Left renal pelvis (tissue), 4 donors: Measurements from ENCODE around the gene MAGEA3. TPM values are rescaled to one million over a fixed set of nuclear protein-coding genes. Genes with fewer than 3 reads are reported as not detected.
"Not testable (repeated sequence)": the region's sequence is repeated elsewhere in the genome, so short reads cannot be mapped to it uniquely, and the experiment has no call there.

Experiments used
- DNase-seq, 4 donors: peaks; one replicate each; pipeline ENCODE4 v3.0.0-alpha.2; 2013; ENCODE audit warnings: low read depth in 4 of 4, low spot score in 3 of 4
- polyA plus RNA-seq, 4 donors: library from polyadenylated mRNA; unstranded; fragments of 120-200 nt; gene quantifications; one replicate each; pipeline ENCODE4 v1.2.1, GENCODE V29; 2013; ENCODE audit not compliant: insufficient read length in 4 of 4

Gene MAGEA3
- polyA plus RNA-seq, 4 donors, result not detected

- DNase-seq, result no peak
Measured at GRCh38 chrX:152735101-152735500, 36.5 kb downstream of the MAGEA3 start.

DNA sequence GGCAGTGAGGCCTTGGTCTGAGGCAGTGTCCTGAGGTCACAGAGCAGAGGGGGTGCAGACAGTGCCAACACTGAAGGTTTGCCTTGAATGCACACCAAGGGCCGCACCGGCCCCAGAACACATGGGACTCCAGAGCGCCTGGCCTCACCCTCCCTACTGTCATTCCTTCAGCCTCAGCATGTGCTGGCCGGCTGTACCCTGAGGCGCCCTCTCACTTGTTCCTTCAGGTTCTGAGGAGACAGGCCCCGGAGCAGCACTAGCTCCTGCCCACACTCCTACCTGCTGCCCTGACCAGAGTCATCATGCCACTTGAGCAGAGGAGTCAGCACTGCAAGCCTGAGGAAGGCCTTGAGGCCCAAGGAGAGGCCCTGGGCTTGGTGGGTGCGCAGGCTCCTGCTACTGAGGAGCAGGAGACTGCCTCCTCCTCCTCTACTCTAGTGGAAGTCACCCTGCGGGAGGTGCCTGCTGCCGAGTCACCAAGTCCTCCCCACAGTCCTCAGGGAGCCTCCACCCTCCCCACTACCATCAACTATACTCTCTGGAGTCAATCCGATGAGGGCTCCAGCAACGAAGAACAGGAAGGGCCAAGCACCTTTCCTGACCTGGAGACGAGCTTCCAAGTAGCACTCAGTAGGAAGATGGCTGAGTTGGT lies 37.4 kb downstream of the MAGEA3 start:
- DNase-seq, result no peak

DNA sequence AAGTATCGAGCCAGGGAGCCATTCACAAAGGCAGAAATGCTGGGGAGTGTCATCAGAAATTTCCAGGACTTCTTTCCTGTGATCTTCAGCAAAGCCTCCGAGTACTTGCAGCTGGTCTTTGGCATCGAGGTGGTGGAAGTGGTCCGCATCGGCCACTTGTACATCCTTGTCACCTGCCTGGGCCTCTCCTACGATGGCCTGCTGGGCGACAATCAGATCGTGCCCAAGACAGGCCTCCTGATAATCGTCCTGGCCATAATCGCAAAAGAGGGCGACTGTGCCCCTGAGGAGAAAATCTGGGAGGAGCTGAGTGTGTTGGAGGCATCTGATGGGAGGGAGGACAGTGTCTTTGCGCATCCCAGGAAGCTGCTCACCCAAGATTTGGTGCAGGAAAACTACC lies 37.9 kb downstream of the MAGEA3 start:
- not testable (repeated sequence) for DNase-seq

GRCh38 chrX:152738560-152738959 lies 40.0 kb downstream of the MAGEA3 start:
- DNase-seq, result no peak

Other genes starting within 250 kb of the MAGEA3 start
- 1 to 10 TPM in 1 of 4 donors, under 1 TPM in 3; 0.17 to 1.2 (median 0.23) TPM for gene GABRA3, start 247.5 kb upstream of the MAGEA3 start, polyA plus RNA-seq
- 1 to 10 TPM; 1.1 to 3.3 (median 1.8) TPM for gene GABRQ, start 60.9 kb upstream of the MAGEA3 start, polyA plus RNA-seq
- not detected for gene CSAG2, start 10.5 kb downstream of the MAGEA3 start, polyA plus RNA-seq
- gene MAGEA2B, start 15.8 kb downstream of the MAGEA3 start, polyA plus RNA-seq, result not detected
- not detected for gene CSAG1, start 34.9 kb downstream of the MAGEA3 start, polyA plus RNA-seq
- not detected for gene MAGEA12, start 35.0 kb downstream of the MAGEA3 start, polyA plus RNA-seq
- not detected for gene MAGEA2, start 55.0 kb downstream of the MAGEA3 start, polyA plus RNA-seq
- not detected for gene CSAG3, start 60.4 kb downstream of the MAGEA3 start, polyA plus RNA-seq
- gene MAGEA6, start 70.9 kb downstream of the MAGEA3 start, polyA plus RNA-seq, result not detected
- 100 to 1,000 TPM in 3 of 4 donors, 10 to 100 TPM in 1; 74.6 to 141 (median 113) TPM for gene CETN2, start 132.0 kb downstream of the MAGEA3 start, polyA plus RNA-seq
- gene NSDHL, start 132.3 kb downstream of the MAGEA3 start, polyA plus RNA-seq, result 10 to 100 TPM; 20.1 to 33.7 (median 27.5) TPM
- 10 to 100 TPM; 35.3 to 54.9 (median 43.0) TPM for gene ZNF185, start 199.3 kb downstream of the MAGEA3 start, polyA plus RNA-seq